K562 (cell line): ENCODE measurements around the gene CUTA. TPM values are rescaled to one million over a fixed set of nuclear protein-coding genes. Genes with fewer than 3 reads are reported as not detected.

ENCODE experiments used
- ATAC-seq: fragments of 200-7000 bp; cut with Tn5 transposase; 3 replicates; pipeline ENCODE4 v1.9.1; 2020; ENCODE audit warnings: moderate library complexity
- BruUV-seq: library from RNA; stranded (reverse); fragments of 400-500 nt; replicated peaks from 2 replicates; lab custom pipeline; 2021; lab: Mats Ljungman, UMichigan
- CTCF ChIA-PET: fragments of 300-600 bp; formaldehyde crosslinking; extraction: SDS; loops from one replicate; lab custom pipeline; 2021; ENCODE audit warnings: low intra/inter-chr PET ratio; lab: Yijun Ruan, JAX
- POLR2A ChIA-PET: fragments of 300-600, 350-650 bp; sonication (Branson Sonifier 250); formaldehyde crosslinking; extraction: SDS; loops from one replicate; lab custom pipeline; 2021; ENCODE audit warnings: antibody characterized with exemption, inconsistent platforms; lab: Yijun Ruan, JAX
- DNase-seq, 4 experiments: peaks; one replicate each; pipeline versions ENCODE4 v3.0.0 to v3.0.0-alpha.2; 2011 to 2018; ENCODE audit warnings: low spot score in 3 of 4, mixed read lengths in 3 of 4; ENCODE audit errors: extremely low read depth in 1 of 4
- FAIRE-seq: peaks from 2 replicates; lab custom pipeline; 2011; peaks lifted over from hg19 to GRCh38; lab: Jason Lieb, UNC
- H2AFZ ChIP-seq: 2 replicates; pipeline ENCODE4 v1.6.0; 2011; ENCODE audit warnings: low read depth, low read length, control low read depth, inconsistent platforms
- H3K27ac ChIP-seq: fragments of 200-600 bp; 3 replicates; pipeline ENCODE4 v1.8.0; 2011; ENCODE audit warnings: low read depth, mild to moderate bottlenecking, control low read depth, inconsistent platforms, low read length, moderate library complexity, mixed read lengths; ENCODE audit errors: extremely low read depth
- H3K27me3 ChIP-seq, 2 experiments: fragments of 300-600 bp in 1 of 2; 2 replicates in 1 of 2; 3 replicates in 1 of 2; pipeline versions ENCODE4 v1.6.0 to v1.8.0; 2011; ENCODE audit warnings: inconsistent platforms in 2 of 2, low read length in 2 of 2, mild to moderate bottlenecking in 1 of 2, mixed read lengths in 1 of 2, moderate library complexity in 1 of 2; ENCODE audit not compliant: control insufficient read depth in 2 of 2, insufficient read depth in 2 of 2
- H3K36me3 ChIP-seq: fragments of 300-600 bp; 3 replicates; pipeline ENCODE4 v1.8.0; 2011; ENCODE audit warnings: mild to moderate bottlenecking, low read length, inconsistent platforms; ENCODE audit not compliant: control insufficient read depth, insufficient read depth
- H3K4me1 ChIP-seq, 2 experiments: fragments of 200-600 bp in 1 of 2; replicated peaks in 1 of 2; 2 replicates in 1 of 2; 3 replicates in 1 of 2; pipeline versions ENCODE4 v1.5.1 to v1.8.0; 2011; ENCODE audit warnings: inconsistent platforms in 2 of 2, low read length in 2 of 2, mild to moderate bottlenecking in 1 of 2, mixed read lengths in 1 of 2, moderate library complexity in 1 of 2; ENCODE audit not compliant: control insufficient read depth in 2 of 2, insufficient read depth in 2 of 2
- H3K4me2 ChIP-seq: 2 replicates; pipeline ENCODE4 v1.6.1; 2011; ENCODE audit warnings: low read length, control low read depth, inconsistent platforms, mixed read lengths; ENCODE audit not compliant: insufficient read depth
- H3K4me3 ChIP-seq: fragments of 200-600 bp; sonication (generic), shearing (Covaris generic); 2 replicates; pipeline ENCODE4 v1.5.1; 2016; ENCODE audit warnings: control low read depth, inconsistent platforms
- H3K79me2 ChIP-seq: fragments of 200-600 bp; 3 replicates; pipeline ENCODE4 v1.8.0; 2011; ENCODE audit warnings: low read length, inconsistent platforms; ENCODE audit not compliant: control insufficient read depth, insufficient read depth
- H3K9ac ChIP-seq, 2 experiments: 2 replicates each; pipeline versions ENCODE4 v1.6.0 to v1.6.1; 2011; ENCODE audit warnings: low read depth in 2 of 2, low read length in 2 of 2, control low read depth in 1 of 2, inconsistent platforms in 1 of 2, mild to moderate bottlenecking in 1 of 2, mixed read lengths in 1 of 2; ENCODE audit not compliant: insufficient read depth in 1 of 2
- H3K9me1 ChIP-seq: one replicate; pipeline ENCODE4 v1.6.0; 2011; ENCODE audit warnings: inconsistent platforms, mild to moderate bottlenecking, low read length, moderate library complexity; ENCODE audit not compliant: control insufficient read depth, insufficient read depth
- H3K9me3 ChIP-seq: replicated peaks from 2 replicates; pipeline ENCODE4 v1.5.1; 2011; ENCODE audit warnings: low read depth, low read length, inconsistent platforms; ENCODE audit not compliant: control insufficient read depth, insufficient read depth
- H4K20me1 ChIP-seq: replicated peaks from 2 replicates; pipeline ENCODE4 v1.6.1; 2011; ENCODE audit warnings: low read length, inconsistent platforms, mixed read lengths; ENCODE audit not compliant: control insufficient read depth, insufficient read depth
- BHLHE40 ChIP-seq: IDR thresholded peaks from 2 replicates; pipeline ENCODE4 v1.6.1; 2011; ENCODE audit warnings: low read length, improper control_type of control experiment
- GTF2E2 ChIP-seq: fragments of 200-800 bp; sonication (Bioruptor generic); IDR thresholded peaks from 2 replicates; pipeline ENCODE4 v1.6.1; 2016; ENCODE audit warnings: missing genetic modification characterization, missing compliant biosample characterization
- IRF2 ChIP-seq: sonication (generic); formaldehyde crosslinking; IDR thresholded peaks from 2 replicates; pipeline ENCODE4 v1.8.1; 2022; ENCODE audit warnings: mild to moderate bottlenecking, missing genetic modification reagents
- PHB ChIP-seq: fragments of 250-450 bp; sonication (Bioruptor Pico); IDR thresholded peaks from 2 replicates; pipeline ENCODE4 v1.5.0; 2021
- PHTF2 ChIP-seq: fragments of 250-450 bp; sonication (Bioruptor Pico); IDR thresholded peaks from 2 replicates; pipeline ENCODE4 v1.5.0; 2021; ENCODE audit warnings: mild to moderate bottlenecking
- SFPQ ChIP-seq: fragments of 200-400 bp; formaldehyde crosslinking; IDR thresholded peaks from 2 replicates; pipeline ENCODE4 v1.6.1; 2017; ENCODE audit warnings: mild to moderate bottlenecking, low read depth, low read length, moderate library complexity
- ZNF551 ChIP-seq: fragments of 250-450 bp; sonication (Bioruptor Pico); IDR thresholded peaks from 2 replicates; pipeline ENCODE4 v1.5.0; 2021; ENCODE audit warnings: mild to moderate bottlenecking, moderate library complexity
- ZNF583 ChIP-seq: fragments of 250-450 bp; sonication (Bioruptor Pico); IDR thresholded peaks from 2 replicates; pipeline ENCODE4 v1.4.0; 2020
- WGBS: fragments of 100-300 bp; shearing (Covaris generic); methylation state at CpG from one replicate; pipeline ENCODE4 v1.1.6; 2016; ENCODE audit warnings: low coverage, mixed read lengths; ENCODE audit not compliant: insufficient coverage; ENCODE audit errors: missing lambda C conversion rate; 5-methylcytosine and 5-hydroxymethylcytosine counted together
- in situ Hi-C: fragments of 300-500 bp; cut with MboI; formaldehyde crosslinking; loops from 4 replicates; pipeline ENCODE4 v1.15.0; 2018; ENCODE audit warnings: inconsistent platforms, mixed read lengths
- intact Hi-C: fragments of 100-400 bp; cut with micrococcal nuclease; formaldehyde crosslinking; loops from 2 replicates; pipeline ENCODE4 v1.14.2; 2022
- polyA plus RNA-seq, 8 experiments: library from polyadenylated mRNA; depleted of rRNA in 4 of 8; stranded (reverse) in 5 of 8; unstranded in 3 of 8; fragments of >200 nt; fragmentation: Nextera tagmentation in 2 of 8; fragmentation: Illumina TruSeq in 1 of 8; extraction: Ambion mirVana in 2 of 8; extraction: Trizol in 1 of 8; gene quantifications; 2 replicates each; pipeline versions ENCODE4 v1.2.1 to v1.2.3, GENCODE V29; 2011 to 2014; ENCODE audit warnings: inconsistent platforms in 1 of 8, missing spikeins in 1 of 8
- total RNA-seq, 7 experiments: library from RNA; depleted of rRNA in 6 of 7; stranded (reverse); fragments of >200 nt in 6 of 7; fragmentation: Illumina TruSeq in 2 of 7; extraction: Trizol in 2 of 7; gene quantifications; 2 replicates each; pipeline versions ENCODE4 v1.2.1 to v1.2.3, GENCODE V29; 2011 to 2021; ENCODE audit warnings: low replicate concordance in 1 of 7
- TF ChIP-seq, protein P1 (sequence below), 2 experiments: fragments of 450-650 bp; IDR thresholded peaks; 2 replicates each; pipeline ENCODE4 v1.6.1; 2018; ENCODE audit warnings: mild to moderate bottlenecking in 2 of 2, low read depth in 1 of 2; ENCODE audit not compliant: partially characterized antibody in 2 of 2
- TF ChIP-seq, protein P2 (sequence below): fragments of 450-650 bp; conservative IDR thresholded peaks from 2 replicates; pipeline ENCODE4 v1.6.1; 2016; ENCODE audit warnings: missing genetic modification characterization, low read depth, mild to moderate bottlenecking, control low read depth, missing compliant biosample characterization

Gene CUTA
- total and polyA plus RNA-seq, 9 of the 15 experiments (the other 6 are each of a cell fraction or from before 2014, with no cell fraction given): 166 to 682 (median 310) TPM

DNA sequence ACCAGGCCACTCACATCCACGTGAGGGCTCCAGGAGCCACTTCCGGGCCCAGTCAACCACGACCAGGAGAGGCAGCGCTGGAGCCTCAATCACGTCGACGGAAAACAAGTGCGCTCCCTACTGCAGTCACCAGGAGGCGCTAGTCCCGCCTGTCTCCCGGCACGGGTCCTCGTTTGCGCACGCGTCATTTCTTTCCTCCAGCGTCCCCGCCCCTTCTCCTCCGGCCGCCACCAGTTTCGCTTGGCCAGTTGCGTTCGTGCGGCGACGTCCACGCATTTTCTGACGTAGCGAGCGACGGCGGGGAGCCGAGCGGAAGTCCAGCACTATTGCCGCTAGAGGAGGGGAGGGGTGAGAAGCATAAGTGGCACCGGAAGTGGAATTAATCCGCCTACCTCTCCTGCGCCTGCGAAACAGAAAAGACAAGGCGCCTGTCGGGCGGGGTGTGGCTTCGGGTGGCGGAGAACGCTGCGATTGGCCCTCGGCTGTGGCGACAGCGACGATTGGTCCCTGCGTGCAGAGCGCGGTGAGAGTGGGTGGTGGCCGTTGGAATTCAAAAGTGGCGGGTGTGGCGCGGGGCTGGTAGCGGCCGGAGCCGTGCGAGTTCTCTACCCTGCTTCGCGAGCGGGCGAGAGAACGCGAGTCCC lies 26.5 kb downstream of the CUTA start, which contains the start of gene KIFC1 (continued):
- no peak for TF ChIP-seq SFPQ
- no peak for TF ChIP-seq IRF2 (CRISPR knock-in tag)
- TF ChIP-seq GTF2E2 (tag): no peak; the same call in 1 of the 2 replicates
- no peak for TF ChIP-seq PHB (CRISPR knock-in tag)
- peak; percentile 99 for TF ChIP-seq BHLHE40

- H3K4me2 ChIP-seq: peak overlapping the region; percentile 93
- 0 out of 2 replicates have a peak, but pooled peaks cover 3% of the 10 kb centered on the region for H4K20me1 ChIP-seq
- BruUV-seq: TSS peak; percentile 94
- H3K9me1 ChIP-seq: no peaks in the 10 kb centered on the region
- H2AFZ ChIP-seq: peak overlapping the region; percentile 96
- DNase-seq: no peak
- H3K9ac ChIP-seq: peak overlapping the region; percentile 65 to 92
- in situ Hi-C loops (no loop called here), intact Hi-C loops (loop anchor here (1.0 to 5.0 kb wide), 6 partner anchors 19 to 101 kb away; partner anchors contain the start of genes CUTA and RGL2)
- peak overlapping the region; percentile 16 for H3K4me3 ChIP-seq
- ChIA-PET CTCF (interaction anchor here (0.7 to 2.1 kb wide), 4 partner anchors 12 to 111 kb away, joined by 3 to 12 read pairs (median 6); no protein-coding TSS in a partner anchor), POLR2A (interaction anchor here (0.8 to 1.5 kb wide), 7 partner anchors 9 to 119 kb away, joined by 3 to 5 read pairs (median 3); partner anchors contain the start of genes RPS18 and VPS52)
- 50% methylated on average over 9 of the region's 9 CpGs for WGBS
- ATAC-seq: no peak
- peaks cover 27% of the 10 kb centered on the region; the same call in 2 of the 3 replicates for H3K36me3 ChIP-seq
- H3K4me1 ChIP-seq: peaks cover 19 to 22% of the 10 kb centered on the region in 2 experiments
- H3K27me3 ChIP-seq: no peaks in the 10 kb centered on the region
- peak overlapping the region; percentile 89 for H3K27ac ChIP-seq
- H3K9me3 ChIP-seq: no peaks in the 10 kb centered on the region
- H3K79me2 ChIP-seq: peaks cover 42% of the 10 kb centered on the region
- FAIRE-seq: no peak
- TF ChIP-seq, protein P1, sequence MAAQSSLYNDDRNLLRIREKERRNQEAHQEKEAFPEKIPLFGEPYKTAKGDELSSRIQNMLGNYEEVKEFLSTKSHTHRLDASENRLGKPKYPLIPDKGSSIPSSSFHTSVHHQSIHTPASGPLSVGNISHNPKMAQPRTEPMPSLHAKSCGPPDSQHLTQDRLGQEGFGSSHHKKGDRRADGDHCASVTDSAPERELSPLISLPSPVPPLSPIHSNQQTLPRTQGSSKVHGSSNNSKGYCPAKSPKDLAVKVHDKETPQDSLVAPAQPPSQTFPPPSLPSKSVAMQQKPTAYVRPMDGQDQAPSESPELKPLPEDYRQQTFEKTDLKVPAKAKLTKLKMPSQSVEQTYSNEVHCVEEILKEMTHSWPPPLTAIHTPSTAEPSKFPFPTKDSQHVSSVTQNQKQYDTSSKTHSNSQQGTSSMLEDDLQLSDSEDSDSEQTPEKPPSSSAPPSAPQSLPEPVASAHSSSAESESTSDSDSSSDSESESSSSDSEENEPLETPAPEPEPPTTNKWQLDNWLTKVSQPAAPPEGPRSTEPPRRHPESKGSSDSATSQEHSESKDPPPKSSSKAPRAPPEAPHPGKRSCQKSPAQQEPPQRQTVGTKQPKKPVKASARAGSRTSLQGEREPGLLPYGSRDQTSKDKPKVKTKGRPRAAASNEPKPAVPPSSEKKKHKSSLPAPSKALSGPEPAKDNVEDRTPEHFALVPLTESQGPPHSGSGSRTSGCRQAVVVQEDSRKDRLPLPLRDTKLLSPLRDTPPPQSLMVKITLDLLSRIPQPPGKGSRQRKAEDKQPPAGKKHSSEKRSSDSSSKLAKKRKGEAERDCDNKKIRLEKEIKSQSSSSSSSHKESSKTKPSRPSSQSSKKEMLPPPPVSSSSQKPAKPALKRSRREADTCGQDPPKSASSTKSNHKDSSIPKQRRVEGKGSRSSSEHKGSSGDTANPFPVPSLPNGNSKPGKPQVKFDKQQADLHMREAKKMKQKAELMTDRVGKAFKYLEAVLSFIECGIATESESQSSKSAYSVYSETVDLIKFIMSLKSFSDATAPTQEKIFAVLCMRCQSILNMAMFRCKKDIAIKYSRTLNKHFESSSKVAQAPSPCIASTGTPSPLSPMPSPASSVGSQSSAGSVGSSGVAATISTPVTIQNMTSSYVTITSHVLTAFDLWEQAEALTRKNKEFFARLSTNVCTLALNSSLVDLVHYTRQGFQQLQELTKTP (IDR thresholded peaks at IDR 0.05; ENCODE audit: low read depth in 1 of 2, partially characterized antibody in 2 of 2): peak in 1 of 2 experiments; percentile 43
- TF ChIP-seq, protein P2, sequence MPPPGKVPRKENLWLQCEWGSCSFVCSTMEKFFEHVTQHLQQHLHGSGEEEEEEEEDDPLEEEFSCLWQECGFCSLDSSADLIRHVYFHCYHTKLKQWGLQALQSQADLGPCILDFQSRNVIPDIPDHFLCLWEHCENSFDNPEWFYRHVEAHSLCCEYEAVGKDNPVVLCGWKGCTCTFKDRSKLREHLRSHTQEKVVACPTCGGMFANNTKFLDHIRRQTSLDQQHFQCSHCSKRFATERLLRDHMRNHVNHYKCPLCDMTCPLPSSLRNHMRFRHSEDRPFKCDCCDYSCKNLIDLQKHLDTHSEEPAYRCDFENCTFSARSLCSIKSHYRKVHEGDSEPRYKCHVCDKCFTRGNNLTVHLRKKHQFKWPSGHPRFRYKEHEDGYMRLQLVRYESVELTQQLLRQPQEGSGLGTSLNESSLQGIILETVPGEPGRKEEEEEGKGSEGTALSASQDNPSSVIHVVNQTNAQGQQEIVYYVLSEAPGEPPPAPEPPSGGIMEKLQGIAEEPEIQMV: 0 out of 2 replicates have a peak, but pooled peaks have one; percentile 49
- 0 out of 2 replicates have a peak, but pooled peaks have one; percentile 66 for TF ChIP-seq ZNF583 (CRISPR knock-in tag)
- no peak for TF ChIP-seq ZNF551 (CRISPR knock-in tag)
- no peak for TF ChIP-seq PHTF2 (CRISPR knock-in tag)
Observed at GRCh38 chr6:33390767-33391277, 27.1 kb downstream of the CUTA start.
